H54 (cell line): ENCODE results near the gene FAM180A.
A peak's percentile ranks its signal among the peaks of the same experiment; 100 is the strongest.

Source experiments
- DNase-seq: peaks from one replicate; pipeline ENCODE4 v3.0.0; 2011; ENCODE audit warnings: low spot score, mixed read lengths; ENCODE audit not compliant: insufficient read length
- FAIRE-seq: peaks from 3 replicates; lab custom pipeline; 2011; peaks lifted over from hg19 to GRCh38; lab: Jason Lieb, UNC
- POLR2A ChIP-seq: IDR thresholded peaks from 2 replicates; pipeline ENCODE4 v1.6.1; 2011; ENCODE audit warnings: low read depth, mild to moderate bottlenecking, low read length

The FAM180A gene

GRCh38 chr7:135763261-135763660 lies 14.6 kb upstream of the FAM180A start:
- TF ChIP-seq POLR2A, result no peak
- DNase-seq, result no peak
- no peak for FAIRE-seq

- peak; percentile 31; the same call in 1 of the 2 replicates for TF ChIP-seq POLR2A
- peak; percentile 53 for DNase-seq
- no peak for FAIRE-seq
Observed at GRCh38 chr7:135761751-135762488, 13.3 kb upstream of the FAM180A start.

- no peak for TF ChIP-seq POLR2A
- no peak for DNase-seq
- no peak for FAIRE-seq
Observed at GRCh38 chr7:135759532-135759931, 10.9 kb upstream of the FAM180A start.

DNA sequence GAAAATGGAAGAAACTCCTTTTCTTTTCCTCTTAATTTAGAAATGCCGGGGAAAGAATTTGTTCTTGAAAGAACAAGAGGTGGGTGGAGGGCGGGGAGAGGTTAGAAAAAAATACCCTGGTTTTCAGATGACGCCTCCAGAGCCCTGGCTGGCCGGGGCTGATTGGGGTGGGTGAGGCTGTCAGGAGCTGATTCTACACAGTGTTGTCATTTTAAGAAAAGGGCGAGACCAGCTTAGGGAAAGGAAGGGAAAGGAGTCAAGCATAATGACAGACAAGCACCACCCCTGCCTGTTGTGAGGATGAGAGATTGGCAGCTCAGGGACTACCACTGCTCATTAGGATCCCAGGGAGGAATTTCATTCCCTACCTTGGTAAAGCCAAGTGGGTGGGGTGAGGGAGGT lies 9.9 kb upstream of the FAM180A start:
- 0 out of 2 replicates have a peak, but pooled peaks have one; percentile 13 for TF ChIP-seq POLR2A
- no peak for FAIRE-seq
- DNase-seq, result no peak

GRCh38 chr7:135757719-135758411 lies 9.3 kb upstream of the FAM180A start:
- DNase-seq, result no peak
- FAIRE-seq, result no peak
- no peak for TF ChIP-seq POLR2A

DNA sequence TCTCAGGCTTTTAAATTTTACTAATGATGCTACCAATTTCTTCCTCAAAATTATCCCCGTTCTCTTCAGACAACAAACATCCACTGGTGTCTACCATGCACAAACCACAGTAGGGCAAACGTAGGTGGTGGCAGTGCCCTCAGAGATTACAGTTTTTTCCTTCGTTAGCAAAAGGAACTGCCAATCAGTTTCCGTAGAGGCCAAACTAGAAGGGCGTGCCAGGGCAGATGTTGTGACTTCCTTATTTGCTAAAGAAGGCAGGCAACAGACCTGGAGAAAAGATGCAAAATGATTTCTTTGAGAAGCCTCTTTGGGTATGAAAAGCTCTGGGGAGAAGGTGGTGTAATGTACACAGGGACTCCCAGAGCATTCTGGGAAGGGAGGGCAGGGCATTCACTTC lies 7.6 kb upstream of the FAM180A start:
- FAIRE-seq, result no peak
- no peak for DNase-seq
- TF ChIP-seq POLR2A, result no peak

DNA sequence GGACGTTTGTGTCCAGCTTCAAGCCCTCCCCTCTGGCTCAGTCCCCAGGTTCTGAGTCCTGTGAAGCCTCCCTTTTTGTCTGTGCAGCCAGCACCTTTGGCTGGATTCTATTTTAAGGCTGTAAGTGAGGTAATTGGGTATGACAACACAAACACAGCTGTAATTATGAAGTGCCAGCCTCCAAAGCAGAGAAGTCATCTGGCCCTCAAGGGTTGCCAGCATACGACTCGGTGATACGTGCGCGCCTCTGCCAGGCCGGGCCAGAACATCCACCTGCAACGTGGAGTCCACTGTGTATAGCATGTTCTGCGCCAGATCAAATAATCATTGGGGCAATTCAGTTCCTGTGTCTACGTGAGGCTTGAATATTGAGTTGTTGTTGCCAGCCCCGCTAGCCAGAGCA lies 6.7 kb upstream of the FAM180A start:
- FAIRE-seq, result no peak
- no peak for DNase-seq
- no peak for TF ChIP-seq POLR2A

- TF ChIP-seq POLR2A, result no peak
Observed at GRCh38 chr7:135753616-135754413, 5.2 kb upstream of the FAM180A start.

GRCh38 chr7:135747366-135747765 lies 1.2 kb downstream of the FAM180A start:
- no peak for TF ChIP-seq POLR2A
- FAIRE-seq (no peak), DNase-seq (no peak)

More at GRCh38 chr7:135753616-135754413, 5.2 kb upstream of the FAM180A start:
- DNase-seq (no peak), FAIRE-seq (no peak)

GRCh38 chr7:135745703-135746312 lies 2.8 kb downstream of the FAM180A start:
- DNase-seq, result peak; percentile 68
- peak; percentile 53 for FAIRE-seq
- TF ChIP-seq POLR2A, result peak; percentile 46; the same call in 1 of the 2 replicates

- TF ChIP-seq POLR2A, result peak; percentile 2; the same call in 1 of the 2 replicates
- FAIRE-seq, result peak; percentile 20
- DNase-seq, result peak; percentile 60
Observed at GRCh38 chr7:135744938-135745702, 3.5 kb downstream of the FAM180A start.

DNA sequence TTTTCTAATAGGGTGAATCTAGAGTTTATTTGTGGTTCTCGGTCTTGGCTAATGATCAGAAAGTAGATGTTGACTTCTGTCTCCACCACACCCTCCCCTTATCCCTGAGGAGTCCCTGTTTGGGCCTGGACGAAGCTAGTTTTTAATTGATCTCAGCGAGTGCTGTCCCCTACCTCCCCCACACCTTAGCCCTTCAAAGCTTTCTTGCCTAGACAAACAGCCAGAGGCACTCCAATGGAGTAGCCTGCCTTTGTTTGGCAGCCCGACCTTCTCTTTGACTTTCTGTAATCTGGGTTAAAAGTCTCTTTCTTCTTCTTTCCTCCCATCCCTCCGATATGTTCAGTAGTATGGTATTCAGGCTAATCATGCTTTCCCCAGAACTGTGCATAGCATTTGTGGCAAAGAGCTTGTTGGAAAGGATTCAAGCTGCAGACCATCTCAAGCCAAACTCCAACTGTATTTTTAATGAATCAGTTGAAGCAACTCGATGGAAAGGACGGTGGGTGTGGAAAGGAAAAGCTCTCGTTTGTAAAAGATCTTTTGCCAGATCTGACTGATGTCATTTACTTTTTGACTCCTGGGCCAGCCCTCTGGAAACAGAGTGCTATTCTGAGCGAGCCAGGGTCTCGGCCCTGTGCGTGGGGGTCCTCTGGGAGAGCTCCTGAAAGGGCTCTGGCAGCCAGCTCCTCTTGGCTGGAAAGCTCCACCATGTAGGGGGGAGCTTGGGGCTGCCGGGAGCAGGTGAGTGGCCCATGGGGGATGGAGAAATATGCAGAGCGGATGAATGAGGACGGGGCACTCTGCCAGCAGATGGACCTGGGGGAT lies 4.5 kb downstream of the FAM180A start:
- DNase-seq, result no peak
- FAIRE-seq, result no peak
- no peak for TF ChIP-seq POLR2A
